NT2/D1 (cell line): Measurements from ENCODE around the gene FIGNL2.

Experiments used
- SUZ12 ChIP-seq: IDR thresholded peaks from 2 replicates; pipeline ENCODE4 v1.6.1; 2011; ENCODE audit not compliant: insufficient read length, insufficient read depth; ENCODE audit errors: extremely low read depth
- YY1 ChIP-seq: IDR thresholded peaks from 2 replicates; pipeline ENCODE4 v1.6.1; 2011; ENCODE audit not compliant: insufficient read length, insufficient read depth
- ZNF274 ChIP-seq: IDR thresholded peaks from 2 replicates; pipeline ENCODE4 v1.6.1; 2011; ENCODE audit warnings: mild to moderate bottlenecking, low read depth, low read length

- TF ChIP-seq YY1 (no peak), ZNF274 (no peak), SUZ12 (no peak)
These were observed 73.6 kb downstream of the FIGNL2 start for GRCh38 chr12:51774933-51775332.
